ENCODE measurements around the gene L2HGDH. TPM values are rescaled to one million over a fixed set of nuclear protein-coding genes. Genes with fewer than 3 reads are reported as not detected.

L2HGDH gene
- total and polyA plus RNA-seq, 2 of the 4 experiments (the other 2 are of a cell fraction), result 3.1 to 3.8 TPM

DNA sequence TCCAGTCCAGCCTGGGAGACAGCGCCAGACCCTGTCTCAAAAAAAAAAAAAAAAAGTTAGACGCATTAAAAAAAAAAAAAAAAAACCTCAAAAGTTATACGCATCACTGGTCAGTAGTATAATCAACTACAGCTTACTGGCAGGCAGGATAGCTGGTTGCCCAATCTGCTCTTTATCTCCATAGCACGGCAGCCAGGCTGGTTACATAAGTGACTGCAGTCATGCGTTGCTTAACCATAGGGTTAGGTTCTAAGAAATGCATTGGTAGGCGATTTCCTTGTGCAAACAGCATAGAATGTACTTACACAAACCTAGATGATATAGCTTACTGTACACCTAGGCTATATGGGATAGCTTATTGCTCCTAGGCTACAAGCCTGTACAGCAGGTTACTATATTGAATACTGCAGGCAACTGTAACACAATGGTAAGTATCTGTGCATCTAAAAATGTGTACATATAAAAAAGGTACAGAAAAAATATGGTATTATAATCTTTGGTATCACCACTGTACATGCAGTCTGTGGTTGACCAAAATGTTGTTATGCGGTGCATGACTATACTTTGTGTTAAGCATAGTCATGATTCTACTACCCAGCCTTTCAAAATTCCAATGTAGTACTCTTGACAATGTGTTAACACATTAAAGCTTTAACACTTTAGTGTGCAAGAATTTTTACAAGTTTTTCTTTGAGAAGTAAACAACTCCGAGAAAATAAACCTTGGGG lies 8.1 kb downstream of the L2HGDH start:
- Histone ChIP-seq H2BK15ac (ENCODE audit: low read depth, low read length) (no peak overlapping the region), H4K5ac (ENCODE audit: low read depth, low read length) (no peak overlapping the region), H3K9ac (ENCODE audit: low read depth, low read length) (no peak overlapping the region), H4K91ac (ENCODE audit: insufficient read depth, low read depth, low read length) (no peak overlapping the region), H3K9me1 (ENCODE audit: insufficient read depth, low read length) (0 out of 2 replicates have a peak, but pooled peaks cover 2% of the 10 kb centered on the region), H2AK9ac (replicated peaks; ENCODE audit: low read depth, low read length, poor library complexity) (no peak overlapping the region), H2BK120ac (ENCODE audit: low read depth, low read length) (no peak overlapping the region), H2AK5ac (ENCODE audit: low read depth, low read length) (no peak overlapping the region), H3K4me1 (ENCODE audit: control insufficient read depth, insufficient read depth, low read length) (no peaks in the 10 kb centered on the region), H3K14ac (replicated peaks; ENCODE audit: low read depth, low read length) (no peak overlapping the region), H3K4ac (ENCODE audit: low read depth, low read length) (no peak overlapping the region), H2AFZ (replicated peaks; ENCODE audit: low read length, poor library complexity) (no peak overlapping the region), H3K27ac (ENCODE audit: insufficient read depth, low read length) (no peak overlapping the region), H2BK5ac (ENCODE audit: low read depth, low read length, poor library complexity, severe bottlenecking) (no peak overlapping the region), H3K56ac (ENCODE audit: extremely low read depth, insufficient read depth, low read length) (no peak overlapping the region), H3K27me3 (ENCODE audit: control insufficient read depth, insufficient read depth, low read length) (no peaks in the 10 kb centered on the region), H3K4me2 (ENCODE audit: low read depth, low read length) (no peak overlapping the region), H3K9me3 (ENCODE audit: control insufficient read depth, insufficient read depth, low read length) (no peaks in the 10 kb centered on the region), H3K18ac (ENCODE audit: low read depth, low read length) (no peak overlapping the region), H4K8ac (ENCODE audit: low read depth in 2 of 2, low read length in 2 of 2) (no peak overlapping the region), H3K36me3 (ENCODE audit: control insufficient read depth, insufficient read depth, low read length) (no peaks in the 10 kb centered on the region), H3K4me3 (ENCODE audit: insufficient read depth, low read depth, low read length) (no peak overlapping the region), H3K23ac (ENCODE audit: low read depth, low read length) (no peak overlapping the region), H3K79me1 (ENCODE audit: low read depth in 1 of 2, low read length in 2 of 2) (no peaks in the 10 kb centered on the region; a peak in 2 of 4 replicates), H2BK20ac (ENCODE audit: low read depth, low read length) (no peak overlapping the region), H4K20me1 (ENCODE audit: insufficient read depth, low read length) (no peaks in the 10 kb centered on the region)
- DNase-seq (peak; percentile 28), ATAC-seq (ENCODE audit: low read depth) (no peak)
- no CpG with 5 or more reads among the region's 8 CpGs for WGBS, 2 experiments (ENCODE audit: extremely low coverage in 2 of 2, insufficient read length in 1 of 2)
- dilution Hi-C loops (cut with HindIII; ENCODE audit: low sequenced_read_pairs, unreplicated experiment) (no loop called here), intact Hi-C loops (cut with micrococcal nuclease) (no loop called here), in situ Hi-C loops (cut with MboI; ENCODE audit: low sequenced_read_pairs) (no loop called here)
- ChIA-PET CTCF (no interaction called here), POLR2A (ENCODE audit: unreplicated experiment) (no interaction called here)
- no TSS peak for BruUV-seq (replicated peaks)
- TF ChIP-seq, protein P1, sequence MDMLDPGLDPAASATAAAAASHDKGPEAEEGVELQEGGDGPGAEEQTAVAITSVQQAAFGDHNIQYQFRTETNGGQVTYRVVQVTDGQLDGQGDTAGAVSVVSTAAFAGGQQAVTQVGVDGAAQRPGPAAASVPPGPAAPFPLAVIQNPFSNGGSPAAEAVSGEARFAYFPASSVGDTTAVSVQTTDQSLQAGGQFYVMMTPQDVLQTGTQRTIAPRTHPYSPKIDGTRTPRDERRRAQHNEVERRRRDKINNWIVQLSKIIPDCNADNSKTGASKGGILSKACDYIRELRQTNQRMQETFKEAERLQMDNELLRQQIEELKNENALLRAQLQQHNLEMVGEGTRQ (IDR thresholded peaks at IDR 0.05; ENCODE audit: low read depth, low read length), result no peak
- peak; percentile 24; the same call in 1 of the 2 replicates for TF ChIP-seq CEBPB (IDR thresholded peaks at IDR 0.05; ENCODE audit: low read depth, low read length)

All from IMR-90 (cell line).